ENCODE results near the gene LAIR1.

DNA sequence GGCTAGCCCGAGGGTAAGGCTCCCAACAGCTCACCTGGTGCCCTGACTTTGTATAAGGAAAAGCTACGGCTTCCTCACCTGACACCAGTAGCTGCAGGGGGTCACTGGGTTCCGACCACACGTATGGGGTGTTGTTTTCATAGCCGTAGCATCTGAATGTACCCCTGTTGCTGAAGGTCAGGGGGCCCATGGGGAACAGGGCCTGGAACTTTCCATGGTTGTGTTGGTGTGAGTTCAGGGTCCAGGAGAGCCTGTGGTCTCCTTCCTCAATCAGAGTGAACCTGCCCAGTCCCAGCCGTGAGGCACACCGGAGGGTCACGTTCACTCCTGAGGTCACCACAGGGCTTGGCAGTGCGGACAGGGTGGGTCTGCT, 26.9 kb downstream of the LAIR1 start:
- TF ChIP-seq, protein P1, sequence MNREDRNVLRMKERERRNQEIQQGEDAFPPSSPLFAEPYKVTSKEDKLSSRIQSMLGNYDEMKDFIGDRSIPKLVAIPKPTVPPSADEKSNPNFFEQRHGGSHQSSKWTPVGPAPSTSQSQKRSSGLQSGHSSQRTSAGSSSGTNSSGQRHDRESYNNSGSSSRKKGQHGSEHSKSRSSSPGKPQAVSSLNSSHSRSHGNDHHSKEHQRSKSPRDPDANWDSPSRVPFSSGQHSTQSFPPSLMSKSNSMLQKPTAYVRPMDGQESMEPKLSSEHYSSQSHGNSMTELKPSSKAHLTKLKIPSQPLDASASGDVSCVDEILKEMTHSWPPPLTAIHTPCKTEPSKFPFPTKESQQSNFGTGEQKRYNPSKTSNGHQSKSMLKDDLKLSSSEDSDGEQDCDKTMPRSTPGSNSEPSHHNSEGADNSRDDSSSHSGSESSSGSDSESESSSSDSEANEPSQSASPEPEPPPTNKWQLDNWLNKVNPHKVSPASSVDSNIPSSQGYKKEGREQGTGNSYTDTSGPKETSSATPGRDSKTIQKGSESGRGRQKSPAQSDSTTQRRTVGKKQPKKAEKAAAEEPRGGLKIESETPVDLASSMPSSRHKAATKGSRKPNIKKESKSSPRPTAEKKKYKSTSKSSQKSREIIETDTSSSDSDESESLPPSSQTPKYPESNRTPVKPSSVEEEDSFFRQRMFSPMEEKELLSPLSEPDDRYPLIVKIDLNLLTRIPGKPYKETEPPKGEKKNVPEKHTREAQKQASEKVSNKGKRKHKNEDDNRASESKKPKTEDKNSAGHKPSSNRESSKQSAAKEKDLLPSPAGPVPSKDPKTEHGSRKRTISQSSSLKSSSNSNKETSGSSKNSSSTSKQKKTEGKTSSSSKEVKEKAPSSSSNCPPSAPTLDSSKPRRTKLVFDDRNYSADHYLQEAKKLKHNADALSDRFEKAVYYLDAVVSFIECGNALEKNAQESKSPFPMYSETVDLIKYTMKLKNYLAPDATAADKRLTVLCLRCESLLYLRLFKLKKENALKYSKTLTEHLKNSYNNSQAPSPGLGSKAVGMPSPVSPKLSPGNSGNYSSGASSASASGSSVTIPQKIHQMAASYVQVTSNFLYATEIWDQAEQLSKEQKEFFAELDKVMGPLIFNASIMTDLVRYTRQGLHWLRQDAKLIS (CRISPR knock-in tag; IDR thresholded peaks at IDR 0.05; ENCODE audit: borderline replicate concordance), result no peak
- TF ChIP-seq CTCF (IDR thresholded peaks at IDR 0.05) (no peak), NFYB (CRISPR knock-in tag; conservative IDR thresholded peaks at IDR 0.05; ENCODE audit: low read depth) (no peak), GABPB1 (CRISPR knock-in tag; IDR thresholded peaks at IDR 0.05) (no peak), ATF1 (CRISPR knock-in tag; IDR thresholded peaks at IDR 0.05) (no peak), MAX (CRISPR knock-in tag; IDR thresholded peaks at IDR 0.05) (no peak), ATF3 (CRISPR knock-in tag; conservative IDR thresholded peaks at IDR 0.05) (no peak), TP53 (CRISPR knock-in tag; IDR thresholded peaks at IDR 0.05) (no peak), KAT7 (CRISPR knock-in tag; IDR thresholded peaks at IDR 0.05; ENCODE audit: borderline replicate concordance) (no peak), TCF7 (CRISPR knock-in tag; IDR thresholded peaks at IDR 0.05; ENCODE audit: low read depth) (no peak), JUN (CRISPR knock-in tag; IDR thresholded peaks at IDR 0.05) (no peak), TEAD1 (CRISPR knock-in tag; IDR thresholded peaks at IDR 0.05) (no peak)
- TF ChIP-seq, protein P2, sequence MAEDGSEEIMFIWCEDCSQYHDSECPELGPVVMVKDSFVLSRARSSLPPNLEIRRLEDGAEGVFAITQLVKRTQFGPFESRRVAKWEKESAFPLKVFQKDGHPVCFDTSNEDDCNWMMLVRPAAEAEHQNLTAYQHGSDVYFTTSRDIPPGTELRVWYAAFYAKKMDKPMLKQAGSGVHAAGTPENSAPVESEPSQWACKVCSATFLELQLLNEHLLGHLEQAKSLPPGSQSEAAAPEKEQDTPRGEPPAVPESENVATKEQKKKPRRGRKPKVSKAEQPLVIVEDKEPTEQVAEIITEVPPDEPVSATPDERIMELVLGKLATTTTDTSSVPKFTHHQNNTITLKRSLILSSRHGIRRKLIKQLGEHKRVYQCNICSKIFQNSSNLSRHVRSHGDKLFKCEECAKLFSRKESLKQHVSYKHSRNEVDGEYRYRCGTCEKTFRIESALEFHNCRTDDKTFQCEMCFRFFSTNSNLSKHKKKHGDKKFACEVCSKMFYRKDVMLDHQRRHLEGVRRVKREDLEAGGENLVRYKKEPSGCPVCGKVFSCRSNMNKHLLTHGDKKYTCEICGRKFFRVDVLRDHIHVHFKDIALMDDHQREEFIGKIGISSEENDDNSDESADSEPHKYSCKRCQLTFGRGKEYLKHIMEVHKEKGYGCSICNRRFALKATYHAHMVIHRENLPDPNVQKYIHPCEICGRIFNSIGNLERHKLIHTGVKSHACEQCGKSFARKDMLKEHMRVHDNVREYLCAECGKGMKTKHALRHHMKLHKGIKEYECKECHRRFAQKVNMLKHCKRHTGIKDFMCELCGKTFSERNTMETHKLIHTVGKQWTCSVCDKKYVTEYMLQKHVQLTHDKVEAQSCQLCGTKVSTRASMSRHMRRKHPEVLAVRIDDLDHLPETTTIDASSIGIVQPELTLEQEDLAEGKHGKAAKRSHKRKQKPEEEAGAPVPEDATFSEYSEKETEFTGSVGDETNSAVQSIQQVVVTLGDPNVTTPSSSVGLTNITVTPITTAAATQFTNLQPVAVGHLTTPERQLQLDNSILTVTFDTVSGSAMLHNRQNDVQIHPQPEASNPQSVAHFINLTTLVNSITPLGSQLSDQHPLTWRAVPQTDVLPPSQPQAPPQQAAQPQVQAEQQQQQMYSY (CRISPR knock-in tag; IDR thresholded peaks at IDR 0.05), result no peak
